Raji (cell line): Measurements from ENCODE around the gene FOXO3.

ENCODE experiments used
- POLR2A ChIP-seq: IDR thresholded peaks from 2 replicates; pipeline ENCODE4 v1.6.1; 2011; ENCODE audit warnings: low read depth, low read length, control low read depth; ENCODE audit not compliant: insufficient read depth

The FOXO3 gene

GRCh38 chr6:108562503-108562993 is 1.8 kb downstream of the FOXO3 start:
- no peak for TF ChIP-seq POLR2A

- no peak for TF ChIP-seq POLR2A
Measured at GRCh38 chr6:108563292-108563691, 2.6 kb downstream of the FOXO3 start.

GRCh38 chr6:108564178-108564577 is 3.5 kb downstream of the FOXO3 start:
- no peak for TF ChIP-seq POLR2A

GRCh38 chr6:108565091-108565766 is 4.5 kb downstream of the FOXO3 start:
- TF ChIP-seq POLR2A, result no peak

GRCh38 chr6:108565893-108566292 is 5.2 kb downstream of the FOXO3 start:
- no peak for TF ChIP-seq POLR2A

GRCh38 chr6:108566406-108566805 is 5.7 kb downstream of the FOXO3 start:
- TF ChIP-seq POLR2A, result no peak

- TF ChIP-seq POLR2A, result no peak
Measured at GRCh38 chr6:108568101-108568500, 7.4 kb downstream of the FOXO3 start.

GRCh38 chr6:108568551-108569305 is 8.0 kb downstream of the FOXO3 start:
- TF ChIP-seq POLR2A, result no peak

GRCh38 chr6:108570517-108570916 is 9.8 kb downstream of the FOXO3 start:
- TF ChIP-seq POLR2A, result no peak

- no peak for TF ChIP-seq POLR2A
Measured at GRCh38 chr6:108574457-108575141, 13.9 kb downstream of the FOXO3 start.

- TF ChIP-seq POLR2A, result no peak
Measured at GRCh38 chr6:108575905-108576494, 15.3 kb downstream of the FOXO3 start.

- TF ChIP-seq POLR2A, result no peak
Measured at GRCh38 chr6:108576709-108577108, 16.0 kb downstream of the FOXO3 start.

GRCh38 chr6:108578166-108578565 is 17.4 kb downstream of the FOXO3 start:
- no peak for TF ChIP-seq POLR2A

- no peak for TF ChIP-seq POLR2A
Measured at GRCh38 chr6:108578595-108579327, 18.0 kb downstream of the FOXO3 start.

- TF ChIP-seq POLR2A, result no peak
Measured at GRCh38 chr6:108579328-108579721, 18.6 kb downstream of the FOXO3 start.

GRCh38 chr6:108580646-108581045 is 19.9 kb downstream of the FOXO3 start:
- TF ChIP-seq POLR2A, result no peak
